Measurements from ENCODE around the gene METTL23.

METTL23 gene

DNA sequence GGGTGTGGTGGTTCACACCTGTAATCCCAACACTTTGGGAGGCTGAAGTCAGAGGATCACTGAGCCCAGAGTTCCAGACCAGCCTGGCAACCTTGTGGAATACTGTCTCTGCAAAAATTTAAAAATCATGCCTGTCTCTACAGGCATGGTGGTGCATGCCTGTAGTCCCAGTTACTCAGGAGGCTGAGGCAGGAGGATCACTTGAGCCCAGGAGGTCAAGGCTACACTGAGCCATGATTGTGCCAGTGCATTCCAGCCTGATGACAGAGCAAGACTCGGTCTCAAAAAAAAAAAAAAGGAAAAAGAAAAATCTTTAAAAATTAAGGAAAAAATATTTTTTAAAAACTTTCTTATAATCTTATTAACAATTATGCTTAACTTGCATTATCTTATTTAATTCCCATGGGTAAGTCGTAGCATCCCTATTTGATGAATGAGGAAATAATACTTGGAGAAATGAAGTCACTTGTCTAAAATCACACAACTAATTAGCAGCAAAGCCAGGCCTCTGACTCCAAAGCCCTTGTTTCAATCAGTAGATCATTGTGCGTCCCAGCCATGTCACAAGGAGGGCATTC, 24.9 kb downstream of the METTL23 start:
- Histone ChIP-seq H3K4me2 (ENCODE audit: low read length, poor library complexity, severe bottlenecking) (no peak overlapping the region), H3K4ac (ENCODE audit: low read depth in 1 of 2, low read length in 2 of 2) (no peak overlapping the region), H4K91ac (ENCODE audit: low read length) (no peak overlapping the region), H3K36me3 (ENCODE audit: control insufficient read depth in 1 of 2, insufficient read depth in 2 of 2, low read depth in 1 of 2, low read length in 2 of 2) (peaks cover 12 to 49% of the 10 kb centered on the region in 2 experiments), H3K4me3 (ENCODE audit: insufficient read depth in 1 of 2, low read depth in 1 of 2, low read length in 2 of 2) (no peak overlapping the region), H3K27ac (ENCODE audit: low read length, poor library complexity, severe bottlenecking) (no peak overlapping the region), H2BK5ac (ENCODE audit: low read depth, low read length, poor library complexity, severe bottlenecking) (no peak overlapping the region), H3K4me1 (ENCODE audit: control insufficient read depth, insufficient read depth, low read depth, low read length) (peaks cover 4% of the 10 kb centered on the region), H2AFZ (ENCODE audit: low read depth, low read length) (no peak overlapping the region), H4K8ac (ENCODE audit: low read length) (no peak overlapping the region), H2BK120ac (ENCODE audit: low read depth, low read length) (no peak overlapping the region), H2BK15ac (ENCODE audit: low read depth, poor library complexity, severe bottlenecking) (no peak overlapping the region), H3K14ac (ENCODE audit: low read length in 2 of 2) (no peak overlapping the region), H3K9me3 (ENCODE audit: control insufficient read depth, low read length) (no peaks in the 10 kb centered on the region), H3K27me3 (ENCODE audit: control insufficient read depth in 1 of 2, insufficient read depth in 1 of 2, low read length in 2 of 2) (no peaks in the 10 kb centered on the region), H2AK5ac (ENCODE audit: low read length, severe bottlenecking) (no peak overlapping the region), H3K79me1 (replicated peaks; ENCODE audit: low read length, poor library complexity, severe bottlenecking) (peaks cover 2% of the 10 kb centered on the region), H3K18ac (ENCODE audit: low read depth in 1 of 2, low read length in 2 of 2) (no peak overlapping the region), H3K23ac (ENCODE audit: low read length in 2 of 2) (no peak overlapping the region), H3K9ac (ENCODE audit: low read length) (no peak overlapping the region), H2BK12ac (ENCODE audit: low read length in 2 of 2) (no peak overlapping the region)
- DNase-seq: no peak
- 100% methylated on average over 1 of the region's 3 CpGs for WGBS

- no peak overlapping the region for H3K14ac ChIP-seq (ENCODE audit: low read length in 2 of 2)
- H3K18ac ChIP-seq (ENCODE audit: low read depth in 1 of 2, low read length in 2 of 2): no peak overlapping the region
- H3K79me1 ChIP-seq (replicated peaks; ENCODE audit: low read length, poor library complexity, severe bottlenecking): peaks cover 1% of the 10 kb centered on the region
- no peaks in the 10 kb centered on the region for H3K9me3 ChIP-seq (ENCODE audit: control insufficient read depth, low read length)
- 91% methylated on average over 4 of the region's 4 CpGs for WGBS
- H3K27me3 ChIP-seq (ENCODE audit: control insufficient read depth in 1 of 2, insufficient read depth in 1 of 2, low read length in 2 of 2): no peaks in the 10 kb centered on the region
- no peak for DNase-seq
- H4K91ac ChIP-seq (ENCODE audit: low read length): no peak overlapping the region
- no peak overlapping the region for H4K8ac ChIP-seq (ENCODE audit: low read length)
- no peak overlapping the region for H3K4me3 ChIP-seq (ENCODE audit: insufficient read depth in 1 of 2, low read depth in 1 of 2, low read length in 2 of 2)
- H3K4me2 ChIP-seq (ENCODE audit: low read length, poor library complexity, severe bottlenecking): no peak overlapping the region
- peaks cover 4% of the 10 kb centered on the region for H3K4me1 ChIP-seq (ENCODE audit: control insufficient read depth, insufficient read depth, low read depth, low read length)
- no peak overlapping the region for H2AK5ac ChIP-seq (ENCODE audit: low read length, severe bottlenecking)
- no peak overlapping the region for H3K23ac ChIP-seq (ENCODE audit: low read length in 2 of 2)
- H2BK120ac ChIP-seq (ENCODE audit: low read depth, low read length): no peak overlapping the region
- no peak overlapping the region for H3K27ac ChIP-seq (ENCODE audit: low read length, poor library complexity, severe bottlenecking)
- H2AFZ ChIP-seq (ENCODE audit: low read depth, low read length): no peak overlapping the region
- no peak overlapping the region for H3K4ac ChIP-seq (ENCODE audit: low read depth in 1 of 2, low read length in 2 of 2)
- no peak overlapping the region for H2BK12ac ChIP-seq (ENCODE audit: low read length in 2 of 2)
- no peak overlapping the region for H3K9ac ChIP-seq (ENCODE audit: low read length)
- H3K36me3 ChIP-seq (ENCODE audit: control insufficient read depth in 1 of 2, insufficient read depth in 2 of 2, low read depth in 1 of 2, low read length in 2 of 2): peaks cover 12 to 48% of the 10 kb centered on the region in 2 experiments
- no peak overlapping the region for H2BK15ac ChIP-seq (ENCODE audit: low read depth, poor library complexity, severe bottlenecking)
- H2BK5ac ChIP-seq (ENCODE audit: low read depth, low read length, poor library complexity, severe bottlenecking): no peak overlapping the region
Observed at GRCh38 chr17:76752006-76752405, 25.4 kb downstream of the METTL23 start.

DNA sequence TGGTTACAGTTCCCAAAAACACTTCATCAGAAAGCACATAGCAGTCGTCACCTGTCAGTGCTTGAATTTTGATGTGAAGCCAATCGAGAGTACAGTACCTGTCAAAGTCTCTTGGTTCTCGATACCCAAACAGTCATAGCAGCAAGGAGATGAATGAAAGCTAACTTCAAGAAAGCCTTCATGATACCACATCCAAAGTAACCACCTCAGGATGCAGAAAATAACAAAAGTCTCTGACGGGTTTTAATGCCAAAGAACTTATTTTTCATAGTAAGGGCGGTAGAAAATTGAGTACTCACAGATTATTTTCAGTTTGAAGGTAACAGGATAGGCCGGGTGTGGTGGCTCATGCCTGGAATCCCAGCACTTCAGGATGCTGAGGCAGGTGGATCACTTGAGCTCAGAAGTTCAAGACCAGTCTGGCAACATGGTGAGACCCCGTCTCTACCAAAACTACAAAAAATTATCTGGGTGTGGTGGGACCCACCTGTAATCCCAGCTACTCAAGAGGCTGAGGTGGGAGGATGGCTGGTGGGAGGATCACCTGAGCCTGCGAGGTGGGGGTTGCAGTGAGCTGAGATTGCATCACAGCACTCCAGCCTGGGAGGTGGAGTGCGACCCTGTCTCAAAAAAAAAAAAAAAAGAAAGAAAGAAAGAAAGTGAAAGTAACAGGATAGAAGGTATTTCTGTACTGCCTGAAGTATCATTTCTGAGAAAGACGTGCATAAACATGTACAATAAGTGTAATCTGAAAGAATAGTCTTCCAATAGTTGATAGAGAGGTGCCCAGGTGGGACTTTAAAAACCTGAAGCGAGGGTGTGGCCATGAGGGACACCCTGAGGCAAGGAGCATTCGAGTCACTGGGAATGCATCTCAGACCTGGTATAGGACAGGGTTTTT, 26.7 kb downstream of the METTL23 start:
- WGBS: 94% methylated on average over 11 of the region's 12 CpGs

GRCh38 chr17:76755285-76755684, 28.6 kb downstream of the METTL23 start:
- Histone ChIP-seq H3K4me3 (ENCODE audit: insufficient read depth in 1 of 2, low read depth in 1 of 2, low read length in 2 of 2) (no peak overlapping the region), H3K4me2 (ENCODE audit: low read length, poor library complexity, severe bottlenecking) (no peak overlapping the region), H2BK120ac (ENCODE audit: low read depth, low read length) (no peak overlapping the region), H3K36me3 (ENCODE audit: control insufficient read depth in 1 of 2, insufficient read depth in 2 of 2, low read depth in 1 of 2, low read length in 2 of 2) (peaks cover 7 to 56% of the 10 kb centered on the region in 2 experiments), H2BK5ac (ENCODE audit: low read depth, low read length, poor library complexity, severe bottlenecking) (no peak overlapping the region), H3K9ac (ENCODE audit: low read length) (no peak overlapping the region), H3K79me1 (replicated peaks; ENCODE audit: low read length, poor library complexity, severe bottlenecking) (no peaks in the 10 kb centered on the region), H2BK12ac (ENCODE audit: low read length in 2 of 2) (no peak overlapping the region), H2AK5ac (ENCODE audit: low read length, severe bottlenecking) (no peak overlapping the region), H3K14ac (ENCODE audit: low read length in 2 of 2) (no peak overlapping the region), H4K8ac (ENCODE audit: low read length) (no peak overlapping the region), H2AFZ (ENCODE audit: low read depth, low read length) (no peak overlapping the region), H3K27me3 (ENCODE audit: control insufficient read depth in 1 of 2, insufficient read depth in 1 of 2, low read length in 2 of 2) (no peaks in the 10 kb centered on the region), H3K9me3 (ENCODE audit: control insufficient read depth, low read length) (no peaks in the 10 kb centered on the region), H2BK15ac (ENCODE audit: low read depth, poor library complexity, severe bottlenecking) (no peak overlapping the region), H3K23ac (ENCODE audit: low read length in 2 of 2) (no peak overlapping the region), H3K4me1 (ENCODE audit: control insufficient read depth, insufficient read depth, low read depth, low read length) (peaks cover 6% of the 10 kb centered on the region), H3K4ac (ENCODE audit: low read depth in 1 of 2, low read length in 2 of 2) (no peak overlapping the region), H4K91ac (ENCODE audit: low read length) (no peak overlapping the region), H3K18ac (ENCODE audit: low read depth in 1 of 2, low read length in 2 of 2) (no peak overlapping the region), H3K27ac (ENCODE audit: low read length, poor library complexity, severe bottlenecking) (no peak overlapping the region)
- no peak for DNase-seq
- WGBS: 97% methylated on average over 1 of the region's 2 CpGs

More for the DNA sequence above, 26.7 kb downstream of the METTL23 start:
- H3K4ac ChIP-seq (ENCODE audit: low read depth in 1 of 2, low read length in 2 of 2): no peak overlapping the region
- no peak overlapping the region for H3K9ac ChIP-seq (ENCODE audit: low read length)
- H3K79me1 ChIP-seq (replicated peaks; ENCODE audit: low read length, poor library complexity, severe bottlenecking): no peaks in the 10 kb centered on the region
- H3K4me2 ChIP-seq (ENCODE audit: low read length, poor library complexity, severe bottlenecking): no peak overlapping the region
- peaks cover 6% of the 10 kb centered on the region for H3K4me1 ChIP-seq (ENCODE audit: control insufficient read depth, insufficient read depth, low read depth, low read length)
- H3K14ac ChIP-seq (ENCODE audit: low read length in 2 of 2): no peak overlapping the region
- no peak overlapping the region for H3K23ac ChIP-seq (ENCODE audit: low read length in 2 of 2)
- H4K8ac ChIP-seq (ENCODE audit: low read length): no peak overlapping the region
- H3K4me3 ChIP-seq (ENCODE audit: insufficient read depth in 1 of 2, low read depth in 1 of 2, low read length in 2 of 2): no peak overlapping the region
- H4K91ac ChIP-seq (ENCODE audit: low read length): no peak overlapping the region
- no peak overlapping the region for H2BK120ac ChIP-seq (ENCODE audit: low read depth, low read length)
- H2BK5ac ChIP-seq (ENCODE audit: low read depth, low read length, poor library complexity, severe bottlenecking): no peak overlapping the region
- H3K18ac ChIP-seq (ENCODE audit: low read depth in 1 of 2, low read length in 2 of 2): no peak overlapping the region
- peaks cover 7 to 57% of the 10 kb centered on the region in 2 experiments for H3K36me3 ChIP-seq (ENCODE audit: control insufficient read depth in 1 of 2, insufficient read depth in 2 of 2, low read depth in 1 of 2, low read length in 2 of 2)
- H3K9me3 ChIP-seq (ENCODE audit: control insufficient read depth, low read length): no peaks in the 10 kb centered on the region
- no peak for DNase-seq
- H2AK5ac ChIP-seq (ENCODE audit: low read length, severe bottlenecking): no peak overlapping the region
- H3K27me3 ChIP-seq (ENCODE audit: control insufficient read depth in 1 of 2, insufficient read depth in 1 of 2, low read length in 2 of 2): no peaks in the 10 kb centered on the region
- H2BK12ac ChIP-seq (ENCODE audit: low read length in 2 of 2): no peak overlapping the region
- no peak overlapping the region for H2BK15ac ChIP-seq (ENCODE audit: low read depth, poor library complexity, severe bottlenecking)
- no peak overlapping the region for H3K27ac ChIP-seq (ENCODE audit: low read length, poor library complexity, severe bottlenecking)
- H2AFZ ChIP-seq (ENCODE audit: low read depth, low read length): no peak overlapping the region
